Measurements from ENCODE around the gene KIAA0513. TPM values are rescaled to one million over a fixed set of nuclear protein-coding genes. Genes with fewer than 3 reads are reported as not detected.

The KIAA0513 gene
- total RNA-seq, 1 experiment from 2014 or later: 6.6 TPM

GRCh38 chr16:85042167-85042526 lies 14.6 kb downstream of the KIAA0513 start:
- Histone ChIP-seq H3K4me1 (ENCODE audit: control insufficient read depth in 1 of 2, insufficient read depth in 2 of 2, low read length in 2 of 2) (peaks cover 5 to 9% of the 10 kb centered on the region in 2 experiments), H3K36me3 (ENCODE audit: control insufficient read depth in 1 of 2, insufficient read depth in 2 of 2, low read length in 2 of 2) (no peaks in the 10 kb centered on the region), H2AFZ (ENCODE audit: low read depth, low read length, poor library complexity, severe bottlenecking) (no peak overlapping the region), H3K27me3 (ENCODE audit: insufficient read depth, low read length) (no peaks in the 10 kb centered on the region; the same call in 1 of the 2 replicates), H3K9me3 (ENCODE audit: control insufficient read depth in 1 of 2, insufficient read depth in 1 of 2, low read depth in 1 of 2, low read length in 2 of 2) (no peaks in the 10 kb centered on the region), H3K4me2 (ENCODE audit: low read length) (no peak overlapping the region), H3K9ac (ENCODE audit: low read length) (no peak overlapping the region), H3K9me2 (ENCODE audit: insufficient read depth) (no peaks in the 10 kb centered on the region), H4K20me1 (ENCODE audit: insufficient read depth) (no peaks in the 10 kb centered on the region), H3K4me3 (replicated peaks in 1 of 2; ENCODE audit: low read depth in 1 of 2, low read length in 2 of 2) (no peak overlapping the region), H3K79me2 (ENCODE audit: insufficient read depth, low read length) (no peaks in the 10 kb centered on the region), H3K27ac (ENCODE audit: low read depth, low read length) (no peak overlapping the region)
- intact Hi-C loops (cut with micrococcal nuclease): no loop called here
- BruUV-seq (replicated peaks): no TSS peak
- CTCF ChIA-PET: no interaction called here
- POLR2A ChIA-PET: no interaction called here
- RAD21 ChIA-PET (ENCODE audit: low non-redundant PET in 1 of 2, low total read pairs in 2 of 2, uncharacterized antibody in 2 of 2, unreplicated experiment in 2 of 2): no interaction called here
- ATAC-seq (no peak), DNase-seq (ENCODE audit: low read depth, low spot score) (no peak)
- TF ChIP-seq EZH2phosphoT487 (IDR thresholded peaks at IDR 0.05; ENCODE audit: borderline replicate concordance) (no peak), SRF (IDR thresholded peaks at IDR 0.05; ENCODE audit: low read depth) (no peak), SP1 (IDR thresholded peaks at IDR 0.05; ENCODE audit: low read depth) (no peak), POLR2A (IDR thresholded peaks at IDR 0.05; ENCODE audit: borderline replicate concordance, extremely low read depth, insufficient read depth, insufficient read length) (no peak), RAD21 (IDR thresholded peaks at IDR 0.05; ENCODE audit: low read depth) (no peak), YY1 (IDR thresholded peaks at IDR 0.05; ENCODE audit: extremely low read depth, insufficient replicate concordance, low read depth, low read length) (no peak), SIN3A (IDR thresholded peaks at IDR 0.05; ENCODE audit: low read depth) (no peak), TCF7L2 (IDR thresholded peaks at IDR 0.05; ENCODE audit: borderline replicate concordance, extremely low read depth, insufficient read depth, insufficient read length) (no peak), CEBPB (IDR thresholded peaks at IDR 0.05; ENCODE audit: low read depth) (no peak), FOSL1 (IDR thresholded peaks at IDR 0.05; ENCODE audit: low read depth) (no peak), ZFX (IDR thresholded peaks at IDR 0.05) (no peak), ELF1 (IDR thresholded peaks at IDR 0.05; ENCODE audit: borderline replicate concordance, low read depth) (no peak), ZNF274 (IDR thresholded peaks at IDR 0.05; ENCODE audit: low read depth, low read length) (no peak)
- TF ChIP-seq, protein P1, sequence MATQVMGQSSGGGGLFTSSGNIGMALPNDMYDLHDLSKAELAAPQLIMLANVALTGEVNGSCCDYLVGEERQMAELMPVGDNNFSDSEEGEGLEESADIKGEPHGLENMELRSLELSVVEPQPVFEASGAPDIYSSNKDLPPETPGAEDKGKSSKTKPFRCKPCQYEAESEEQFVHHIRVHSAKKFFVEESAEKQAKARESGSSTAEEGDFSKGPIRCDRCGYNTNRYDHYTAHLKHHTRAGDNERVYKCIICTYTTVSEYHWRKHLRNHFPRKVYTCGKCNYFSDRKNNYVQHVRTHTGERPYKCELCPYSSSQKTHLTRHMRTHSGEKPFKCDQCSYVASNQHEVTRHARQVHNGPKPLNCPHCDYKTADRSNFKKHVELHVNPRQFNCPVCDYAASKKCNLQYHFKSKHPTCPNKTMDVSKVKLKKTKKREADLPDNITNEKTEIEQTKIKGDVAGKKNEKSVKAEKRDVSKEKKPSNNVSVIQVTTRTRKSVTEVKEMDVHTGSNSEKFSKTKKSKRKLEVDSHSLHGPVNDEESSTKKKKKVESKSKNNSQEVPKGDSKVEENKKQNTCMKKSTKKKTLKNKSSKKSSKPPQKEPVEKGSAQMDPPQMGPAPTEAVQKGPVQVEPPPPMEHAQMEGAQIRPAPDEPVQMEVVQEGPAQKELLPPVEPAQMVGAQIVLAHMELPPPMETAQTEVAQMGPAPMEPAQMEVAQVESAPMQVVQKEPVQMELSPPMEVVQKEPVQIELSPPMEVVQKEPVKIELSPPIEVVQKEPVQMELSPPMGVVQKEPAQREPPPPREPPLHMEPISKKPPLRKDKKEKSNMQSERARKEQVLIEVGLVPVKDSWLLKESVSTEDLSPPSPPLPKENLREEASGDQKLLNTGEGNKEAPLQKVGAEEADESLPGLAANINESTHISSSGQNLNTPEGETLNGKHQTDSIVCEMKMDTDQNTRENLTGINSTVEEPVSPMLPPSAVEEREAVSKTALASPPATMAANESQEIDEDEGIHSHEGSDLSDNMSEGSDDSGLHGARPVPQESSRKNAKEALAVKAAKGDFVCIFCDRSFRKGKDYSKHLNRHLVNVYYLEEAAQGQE (IDR thresholded peaks at IDR 0.05; ENCODE audit: low read depth): no peak
- TF ChIP-seq, protein P2, sequence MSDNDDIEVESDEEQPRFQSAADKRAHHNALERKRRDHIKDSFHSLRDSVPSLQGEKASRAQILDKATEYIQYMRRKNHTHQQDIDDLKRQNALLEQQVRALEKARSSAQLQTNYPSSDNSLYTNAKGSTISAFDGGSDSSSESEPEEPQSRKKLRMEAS (IDR thresholded peaks at IDR 0.05): no peak
